HG03175 (cell line): ENCODE results near the gene THBS1.

Source experiments
- ATAC-seq: cut with Tn5 transposase; IDR thresholded peaks from one replicate; pipeline ENCODE4 v1.9.1; 2021; ENCODE audit warnings: mild to moderate bottlenecking, moderate library complexity; ENCODE audit not compliant: unreplicated experiment

The THBS1 gene

DNA sequence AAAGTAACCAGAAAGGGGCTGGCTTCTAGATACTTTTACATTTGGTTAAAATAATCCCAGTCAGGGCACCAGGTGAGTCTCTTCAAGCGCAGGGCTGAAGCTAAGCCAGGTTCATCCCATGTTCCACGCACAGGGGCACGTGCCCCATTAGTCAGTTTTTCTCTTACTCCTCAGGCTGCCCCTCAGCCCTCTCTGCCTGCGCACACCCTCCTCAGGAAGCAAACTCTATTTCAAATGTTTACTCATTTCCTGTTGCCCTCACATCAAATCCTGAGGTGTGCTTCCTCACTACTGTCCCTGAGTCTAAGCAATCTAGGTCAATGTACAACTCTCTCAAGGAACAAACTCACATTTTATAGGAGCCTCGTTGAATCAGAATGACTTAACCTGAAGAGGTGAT is 48.5 kb downstream of the THBS1 start:
- ATAC-seq: no peak

DNA sequence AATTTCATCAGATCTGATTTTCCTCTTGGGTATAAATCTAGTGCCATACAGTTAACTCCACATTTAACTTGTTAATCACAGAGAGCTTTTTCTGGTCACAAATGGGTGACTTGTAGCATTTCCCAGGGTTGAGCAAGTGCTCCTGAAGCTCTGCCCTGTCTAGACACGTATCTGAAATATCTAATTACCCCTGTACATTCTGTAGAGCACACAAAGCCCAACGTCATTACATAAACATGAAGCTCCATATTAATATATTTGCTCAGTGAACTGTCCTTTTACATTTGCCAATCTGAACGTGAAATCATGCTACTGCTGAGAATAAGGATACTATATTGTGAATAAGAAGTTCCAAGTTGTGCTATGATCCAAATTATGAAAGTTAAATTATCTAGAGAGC is 49.0 kb downstream of the THBS1 start:
- ATAC-seq: no peak

DNA sequence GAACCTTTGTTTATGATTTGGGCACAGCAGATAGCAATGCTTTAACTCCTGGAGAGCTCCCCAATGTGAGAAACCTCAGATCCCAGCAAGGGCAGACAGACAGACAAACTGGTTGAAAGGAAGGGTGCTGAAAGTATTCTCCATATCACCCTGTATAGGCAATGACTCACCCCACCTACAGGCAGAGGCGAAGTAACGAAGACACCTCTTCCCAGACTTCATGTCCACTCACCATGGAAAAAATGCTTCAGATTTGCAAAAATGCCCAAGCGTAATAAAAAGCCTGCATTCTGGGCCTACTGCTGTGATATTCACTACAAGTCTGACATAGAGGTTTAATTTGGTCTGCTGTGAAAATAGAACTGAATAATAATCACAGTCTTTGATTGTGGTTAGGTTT is 50.5 kb downstream of the THBS1 start:
- ATAC-seq: no peak

DNA sequence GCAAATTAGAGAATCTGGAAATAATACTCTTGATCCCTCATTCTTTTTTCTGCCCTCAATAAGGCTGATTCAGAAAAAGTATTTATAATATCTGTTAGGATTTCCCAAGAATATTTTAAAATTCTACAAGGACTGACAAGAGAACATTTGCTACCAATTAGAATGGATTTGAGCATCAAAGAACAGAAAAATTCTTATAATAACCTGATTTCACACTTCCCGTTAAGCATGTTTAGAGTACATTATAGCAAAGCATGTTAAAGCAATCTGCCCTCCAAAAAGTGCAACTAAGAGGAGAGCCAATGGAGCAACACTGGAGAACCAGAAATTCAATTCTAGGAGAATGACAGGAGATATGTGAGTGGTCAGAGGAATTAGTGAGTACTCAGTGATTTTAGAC is 57.2 kb downstream of the THBS1 start:
- no peak for ATAC-seq

DNA sequence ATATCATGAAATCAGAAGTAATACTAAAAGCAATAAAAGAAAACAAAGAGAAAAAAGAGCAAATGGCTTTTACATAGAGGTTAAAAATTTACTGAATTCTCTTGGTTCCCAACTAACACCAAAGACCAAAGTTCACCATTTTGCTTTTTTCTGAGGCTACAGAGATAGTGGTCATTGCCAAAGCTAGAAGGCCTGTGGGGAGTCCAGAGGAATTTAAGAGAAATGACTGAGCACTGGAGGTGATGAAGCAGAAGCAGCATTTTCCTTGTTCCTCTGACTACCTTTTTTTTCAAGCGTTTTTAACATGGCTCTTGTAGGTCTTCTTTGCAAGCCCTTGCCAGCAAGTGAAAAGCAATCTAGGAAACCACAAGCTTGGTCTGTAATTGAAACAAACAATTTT is 58.2 kb downstream of the THBS1 start:
- ATAC-seq: no peak

DNA sequence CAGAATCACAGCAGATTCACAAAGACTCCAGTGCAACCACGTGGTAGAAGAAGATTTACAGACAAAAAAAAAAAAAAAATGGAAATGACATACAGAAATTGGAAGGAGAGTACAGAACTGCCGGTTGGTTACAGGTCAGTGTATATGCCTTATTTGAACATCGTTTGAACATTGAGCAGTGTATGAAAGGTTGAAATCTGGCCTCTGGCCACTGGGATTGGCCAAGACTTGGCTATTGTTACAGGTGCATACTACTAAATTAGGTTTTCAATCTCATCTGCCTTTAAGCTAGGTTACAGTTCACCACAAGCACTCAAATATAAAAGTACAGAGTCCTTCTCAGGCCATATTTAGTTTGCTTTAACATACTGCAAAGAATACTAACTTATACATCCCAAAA is 59.8 kb downstream of the THBS1 start:
- no peak for ATAC-seq

DNA sequence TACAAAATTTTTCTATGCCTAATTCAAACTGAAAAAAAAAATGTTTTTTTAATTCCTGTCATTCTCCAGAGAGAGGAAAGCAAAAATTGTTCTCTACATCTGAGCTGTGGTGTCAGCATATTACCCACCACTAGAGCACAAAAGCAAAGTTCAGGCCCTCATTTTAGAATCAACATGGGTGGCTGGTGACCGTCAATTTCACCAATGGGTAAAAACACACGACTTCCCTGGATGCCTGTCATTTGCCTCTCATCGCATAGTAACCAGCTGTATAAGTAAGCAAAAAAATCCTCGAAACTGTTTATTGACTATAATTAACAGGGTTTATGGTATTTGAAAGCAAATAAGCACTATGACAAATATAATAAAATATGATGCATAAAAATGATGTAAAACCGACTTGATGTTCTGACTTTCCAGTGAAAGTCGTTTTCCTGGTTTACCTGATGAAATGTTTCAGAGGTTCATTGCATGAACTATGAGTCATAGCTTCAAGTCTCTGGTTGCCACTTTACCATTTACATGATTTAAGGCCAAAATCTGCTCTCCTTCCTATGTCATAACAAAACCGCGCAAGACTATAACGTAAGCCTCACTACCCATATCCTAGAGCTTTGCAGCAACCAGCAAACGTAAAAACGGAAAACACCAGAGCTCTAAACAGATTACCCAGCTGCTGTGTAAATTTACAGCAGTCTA is 60.5 kb downstream of the THBS1 start:
- no peak for ATAC-seq

DNA sequence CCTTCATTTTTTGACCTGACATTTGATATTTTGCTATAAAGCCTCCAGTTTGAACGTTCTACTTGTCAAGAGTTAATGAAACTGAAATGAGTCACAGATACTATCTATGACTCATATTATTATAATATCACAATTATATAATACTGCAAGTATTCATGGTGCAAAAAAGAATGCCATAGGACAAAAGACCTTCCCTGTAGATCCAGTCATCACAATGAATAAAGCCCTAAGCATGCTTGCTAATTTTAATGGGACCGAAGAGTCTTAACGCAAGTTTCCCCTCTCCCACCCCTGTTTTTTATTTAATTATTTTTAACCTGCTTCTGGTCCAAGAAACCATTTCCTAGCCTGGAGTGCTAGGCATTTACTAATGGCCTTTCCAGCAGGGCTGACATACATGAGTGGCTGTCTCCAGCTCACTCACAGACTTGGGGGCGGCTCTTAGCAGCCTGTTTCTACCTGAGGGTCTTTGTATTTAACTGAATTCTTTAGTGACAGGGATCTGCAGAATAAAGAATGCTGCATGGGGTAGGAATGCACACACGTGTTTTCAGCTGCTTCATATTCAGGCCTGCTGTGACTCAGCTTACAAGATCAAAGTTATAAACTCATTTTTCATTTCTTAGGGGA is 61.2 kb downstream of the THBS1 start:
- ATAC-seq: no peak

DNA sequence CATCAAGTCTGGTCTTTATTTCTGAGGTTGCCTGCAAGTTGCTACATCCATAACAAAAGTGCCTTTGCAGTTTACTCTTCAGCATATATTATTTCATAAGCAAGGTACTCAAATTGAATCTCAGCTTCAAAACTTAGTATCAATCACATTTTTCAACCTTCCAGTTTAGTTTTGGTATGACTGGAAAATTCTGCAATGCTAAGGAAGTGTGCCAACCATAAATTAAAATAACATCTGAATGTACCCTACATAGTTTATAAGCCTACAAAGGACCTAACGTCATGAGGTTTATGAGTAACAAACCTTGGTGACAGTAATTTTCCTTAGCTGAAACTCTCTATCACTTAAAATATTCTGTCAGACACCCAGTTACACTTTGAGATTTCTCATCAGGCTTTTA is 62.8 kb downstream of the THBS1 start:
- ATAC-seq: no peak

DNA sequence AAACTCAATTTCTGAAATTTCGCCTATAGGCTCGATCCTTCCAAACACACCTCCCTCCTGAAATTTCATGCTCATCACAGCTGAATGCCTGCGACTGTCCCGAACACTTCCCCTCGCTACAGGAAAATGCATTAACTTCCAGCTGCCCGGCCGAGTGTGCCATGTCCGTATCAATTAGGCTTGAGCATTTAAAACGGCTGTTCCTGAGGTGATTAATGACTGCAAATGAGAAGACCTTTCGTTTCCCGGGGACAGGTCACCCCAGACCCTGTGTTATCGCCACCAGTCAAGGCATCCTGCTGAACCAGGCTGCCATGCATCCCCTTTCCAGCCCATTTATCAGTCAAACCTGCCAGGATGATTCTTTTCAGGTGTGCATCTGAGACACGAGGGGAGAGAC is 63.3 kb downstream of the THBS1 start:
- no peak for ATAC-seq

DNA sequence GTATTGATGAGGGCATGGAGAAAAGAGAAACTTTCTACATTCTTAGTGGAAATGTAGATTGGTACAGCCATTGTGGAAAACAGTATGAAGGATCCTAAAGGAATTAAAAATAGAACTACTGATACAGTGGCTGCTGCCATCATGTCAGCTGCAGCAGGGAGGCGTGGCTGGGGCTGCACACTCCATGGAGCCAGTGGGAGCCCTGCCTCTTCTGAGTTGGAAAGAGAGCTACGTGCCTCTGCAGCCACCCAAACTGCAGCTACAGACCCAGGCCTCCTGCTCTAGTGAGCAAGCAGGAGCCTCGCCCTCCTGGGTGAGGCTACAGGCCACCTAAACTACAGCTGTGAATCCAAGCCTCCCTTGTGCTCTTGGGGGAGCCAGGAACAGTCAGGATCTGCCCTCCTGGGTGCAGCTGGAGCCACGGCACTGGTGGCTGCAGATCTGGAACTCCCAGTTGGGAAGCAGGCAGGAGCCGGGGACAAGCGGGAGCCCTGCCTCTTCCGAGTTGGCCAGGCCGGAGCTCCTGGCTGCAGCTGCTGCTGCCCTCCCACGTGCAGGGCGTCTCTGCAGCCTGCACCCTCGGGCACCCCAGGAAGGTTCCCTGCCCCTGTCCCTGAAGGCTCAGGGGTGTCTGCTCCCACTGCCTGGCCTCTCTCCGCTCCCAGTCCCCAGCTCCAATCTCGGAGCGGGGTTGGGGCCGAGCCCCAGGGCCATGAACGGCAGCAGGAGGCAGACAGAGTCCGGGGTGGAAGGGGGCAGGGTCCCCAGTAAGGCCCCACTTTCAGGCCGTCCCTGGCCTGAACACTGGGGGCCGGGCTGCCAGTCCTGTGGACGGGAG is 64.5 kb downstream of the THBS1 start:
- ATAC-seq: no peak

DNA sequence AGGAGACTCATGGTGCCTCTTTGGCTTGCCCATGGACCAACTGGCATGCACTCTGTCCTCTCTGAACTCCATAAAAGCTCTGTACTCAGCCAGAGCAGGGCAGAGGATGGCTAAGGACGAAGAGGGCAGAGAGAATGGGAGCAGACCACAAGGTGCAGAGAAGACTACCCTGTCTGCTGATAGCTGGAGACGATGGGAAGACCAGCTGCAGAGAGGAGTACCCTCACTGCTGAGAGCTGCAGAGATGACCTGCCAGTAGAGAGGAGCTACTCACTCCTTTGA is 65.0 kb downstream of the THBS1 start:
- no peak for ATAC-seq

DNA sequence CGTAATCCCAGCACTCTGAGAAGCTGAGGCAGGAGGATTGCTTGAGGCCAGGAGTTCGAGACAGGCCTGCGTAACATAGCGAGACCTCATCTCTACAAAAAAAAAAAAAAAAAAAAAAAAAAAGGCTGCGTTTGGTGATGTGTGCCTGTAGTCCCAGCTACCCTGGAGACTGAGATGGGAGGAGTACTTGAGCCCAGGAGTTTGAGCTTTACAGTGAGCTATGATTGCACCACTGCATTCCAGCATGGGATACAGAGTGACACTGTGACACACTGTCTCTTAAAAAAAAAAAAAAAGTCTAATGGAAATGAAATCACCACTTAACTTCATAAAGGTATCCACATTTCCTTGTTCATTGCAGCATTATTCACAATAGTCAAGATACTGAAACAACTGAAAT is 65.5 kb downstream of the THBS1 start:
- ATAC-seq: no peak
